Thoracic aorta (tissue), 2 donors: Measurements from ENCODE around the gene USP3. TPM values are rescaled to one million over a fixed set of nuclear protein-coding genes. Genes with fewer than 3 reads are reported as not detected.
A peak's percentile ranks its signal among the peaks of the same experiment; 100 is the strongest.

ENCODE experiments used
- ATAC-seq: fragments of 150-250 bp; one replicate; pipeline ENCODE4 v1.8.0; 2017; ENCODE audit warnings: low read depth; ENCODE audit not compliant: insufficient number of reproducible peaks, low FRiP score
- DNase-seq: peaks from one replicate; pipeline ENCODE4 v3.0.0-alpha.2; 2020; ENCODE audit warnings: low spot score
- H3K27ac ChIP-seq, 2 donors: fragments of 200-600 bp; sonication (generic); 1 replicate in 1 of 2; 2 replicates in 1 of 2; pipeline ENCODE4 v1.5.1; 2016; ENCODE audit warnings: mild to moderate bottlenecking in 2 of 2, moderate library complexity in 2 of 2
- H3K27me3 ChIP-seq: fragments of 200-600 bp; sonication (generic); replicated peaks from 2 replicates; pipeline ENCODE4 v1.6.0; 2016; ENCODE audit warnings: mild to moderate bottlenecking; ENCODE audit not compliant: insufficient read depth
- H3K36me3 ChIP-seq: fragments of 200-600 bp; sonication (generic); one replicate; pipeline ENCODE4 v1.5.1; 2016
- H3K4me1 ChIP-seq, 2 donors: fragments of 200-600 bp; sonication (generic); 1 replicate in 1 of 2; 2 replicates in 1 of 2; pipeline versions ENCODE4 v1.5.1 to v1.6.0; 2016; ENCODE audit warnings: low read depth in 2 of 2, mild to moderate bottlenecking in 1 of 2; ENCODE audit not compliant: control insufficient read depth in 1 of 2
- H3K4me3 ChIP-seq: fragments of 200-600 bp; sonication (generic); 2 replicates; pipeline ENCODE4 v1.5.1; 2016; ENCODE audit warnings: mild to moderate bottlenecking
- H3K9me3 ChIP-seq: fragments of 200-600 bp; sonication (generic); 2 replicates; pipeline ENCODE4 v1.5.1; 2016
- total RNA-seq, 2 donors: library from RNA; depleted of rRNA; stranded (reverse); fragments of >200 nt; gene quantifications; one replicate each; pipeline versions ENCODE4 v1.1.0 to v1.2.3, GENCODE V29; 2016
- TF ChIP-seq, protein P1 (sequence below): fragments of 200-600 bp; sonication (generic); IDR thresholded peaks from one replicate; pipeline ENCODE4 v1.5.1; 2019; ENCODE audit warnings: antibody characterized with exemption

The USP3 gene
- total RNA-seq, 2 donors from 2014 or later = 37.8 to 54.4 TPM

DNA sequence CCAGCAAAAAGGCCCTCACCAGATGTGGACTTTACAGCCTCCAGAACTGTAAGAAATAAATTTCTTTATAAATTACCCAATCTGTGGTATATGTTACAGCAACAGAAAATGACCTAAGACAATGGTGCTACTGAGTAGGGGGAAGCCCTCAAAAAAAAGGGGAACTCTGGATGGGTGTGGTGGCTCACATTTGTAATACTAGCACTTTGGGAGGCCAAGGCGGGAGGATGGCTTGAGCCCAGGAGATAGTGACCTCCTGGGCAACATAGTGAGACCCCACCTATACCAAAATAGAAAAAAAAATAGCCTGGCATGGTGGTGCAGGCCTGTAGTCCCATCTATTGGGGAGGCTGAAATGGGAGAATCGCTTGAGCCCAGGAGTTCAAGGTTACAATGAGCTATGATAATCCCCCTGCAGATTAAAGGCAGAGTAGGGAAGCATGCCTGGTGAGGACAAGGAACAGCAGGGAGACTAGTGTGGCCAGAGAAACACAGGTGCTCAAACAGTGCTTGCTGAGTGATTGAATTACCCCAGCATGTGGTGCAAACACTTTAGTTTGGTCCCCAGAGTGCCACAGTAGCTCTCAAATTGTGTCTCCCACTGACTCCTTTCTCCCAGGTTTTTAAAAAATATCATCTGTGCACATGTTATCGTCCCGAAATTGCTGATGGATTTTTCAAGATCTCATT lies 13.9 kb upstream of the USP3 start:
- no peaks in the 10 kb centered on the region for H3K36me3 ChIP-seq
- DNase-seq (no peak), ATAC-seq (no peak)
- no peaks in the 10 kb centered on the region for H3K27me3 ChIP-seq
- no peak overlapping the region for H3K4me3 ChIP-seq
- H3K4me1 ChIP-seq = no peaks in the 10 kb centered on the region
- H3K27ac ChIP-seq = peak overlapping the region in 1 of 2 donors; percentile 23
- H3K9me3 ChIP-seq = no peaks in the 10 kb centered on the region
- TF ChIP-seq, protein P1, sequence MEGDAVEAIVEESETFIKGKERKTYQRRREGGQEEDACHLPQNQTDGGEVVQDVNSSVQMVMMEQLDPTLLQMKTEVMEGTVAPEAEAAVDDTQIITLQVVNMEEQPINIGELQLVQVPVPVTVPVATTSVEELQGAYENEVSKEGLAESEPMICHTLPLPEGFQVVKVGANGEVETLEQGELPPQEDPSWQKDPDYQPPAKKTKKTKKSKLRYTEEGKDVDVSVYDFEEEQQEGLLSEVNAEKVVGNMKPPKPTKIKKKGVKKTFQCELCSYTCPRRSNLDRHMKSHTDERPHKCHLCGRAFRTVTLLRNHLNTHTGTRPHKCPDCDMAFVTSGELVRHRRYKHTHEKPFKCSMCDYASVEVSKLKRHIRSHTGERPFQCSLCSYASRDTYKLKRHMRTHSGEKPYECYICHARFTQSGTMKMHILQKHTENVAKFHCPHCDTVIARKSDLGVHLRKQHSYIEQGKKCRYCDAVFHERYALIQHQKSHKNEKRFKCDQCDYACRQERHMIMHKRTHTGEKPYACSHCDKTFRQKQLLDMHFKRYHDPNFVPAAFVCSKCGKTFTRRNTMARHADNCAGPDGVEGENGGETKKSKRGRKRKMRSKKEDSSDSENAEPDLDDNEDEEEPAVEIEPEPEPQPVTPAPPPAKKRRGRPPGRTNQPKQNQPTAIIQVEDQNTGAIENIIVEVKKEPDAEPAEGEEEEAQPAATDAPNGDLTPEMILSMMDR = no peak

DNA sequence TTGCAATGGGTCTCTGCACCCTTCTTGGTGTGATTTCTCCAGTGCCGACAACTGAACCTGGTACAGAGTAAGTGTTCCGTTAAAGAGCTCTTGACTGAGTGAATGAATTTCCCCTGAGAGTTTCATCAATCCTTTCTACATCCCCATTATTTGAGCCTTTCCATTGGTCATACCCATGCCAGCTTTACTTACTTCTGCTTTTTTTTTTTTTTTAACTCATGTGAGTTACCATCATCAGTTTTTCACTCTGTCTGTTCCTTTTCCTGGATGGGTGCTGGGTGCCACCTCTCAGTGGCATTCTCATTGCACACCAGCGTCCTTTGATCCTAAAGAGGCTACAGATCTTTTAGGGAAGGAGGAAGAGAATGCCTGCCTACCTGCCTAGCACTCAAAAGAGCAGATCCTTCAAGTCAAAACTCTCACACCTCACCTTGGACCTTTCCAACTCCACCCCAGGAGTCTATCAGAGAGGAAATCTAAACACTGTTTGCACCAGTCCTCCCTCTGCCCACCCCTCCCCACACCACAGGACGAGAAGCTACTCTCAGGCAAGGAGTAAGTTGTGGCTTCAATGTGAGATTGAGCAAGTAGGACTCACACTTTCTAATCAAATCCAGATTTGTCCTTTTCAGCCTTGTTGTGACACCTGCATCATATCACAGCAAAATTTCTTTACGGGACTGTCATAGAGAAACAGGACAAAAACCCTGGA lies 13.1 kb upstream of the USP3 start:
- H3K4me1 ChIP-seq = no peaks in the 10 kb centered on the region
- ATAC-seq (no peak), DNase-seq (no peak)
- H3K4me3 ChIP-seq = no peak overlapping the region
- no peaks in the 10 kb centered on the region for H3K27me3 ChIP-seq
- H3K36me3 ChIP-seq = no peaks in the 10 kb centered on the region
- H3K27ac ChIP-seq = peak overlapping the region in 1 of 2 donors; percentile 23
- TF ChIP-seq, protein P1 = no peak
- H3K9me3 ChIP-seq = no peaks in the 10 kb centered on the region

DNA sequence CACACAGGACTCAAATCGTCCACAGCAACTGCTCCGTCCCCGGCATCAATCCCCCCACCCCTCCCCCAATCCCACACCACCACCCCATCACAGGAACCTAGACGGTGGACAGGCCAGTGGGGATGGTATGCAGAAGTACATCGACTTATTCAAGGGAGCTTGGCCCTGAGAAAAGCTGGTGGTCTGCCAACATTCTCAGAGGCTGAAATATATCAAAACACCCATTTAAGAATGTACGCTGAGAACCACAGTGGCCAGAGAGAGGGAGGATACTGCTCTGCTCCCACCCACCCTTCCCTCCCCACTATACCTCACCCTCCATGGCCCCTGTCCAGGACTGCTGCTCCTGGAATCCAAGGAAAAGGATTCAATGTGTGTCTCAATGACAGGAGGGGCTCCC lies 12.4 kb upstream of the USP3 start:
- H3K36me3 ChIP-seq = no peaks in the 10 kb centered on the region
- DNase-seq = no peak
- H3K9me3 ChIP-seq = no peaks in the 10 kb centered on the region
- TF ChIP-seq, protein P1 = no peak
- ATAC-seq = no peak
- H3K4me3 ChIP-seq = no peak overlapping the region
- no peaks in the 10 kb centered on the region for H3K27me3 ChIP-seq
- H3K27ac ChIP-seq = no peak overlapping the region
- no peaks in the 10 kb centered on the region for H3K4me1 ChIP-seq

DNA sequence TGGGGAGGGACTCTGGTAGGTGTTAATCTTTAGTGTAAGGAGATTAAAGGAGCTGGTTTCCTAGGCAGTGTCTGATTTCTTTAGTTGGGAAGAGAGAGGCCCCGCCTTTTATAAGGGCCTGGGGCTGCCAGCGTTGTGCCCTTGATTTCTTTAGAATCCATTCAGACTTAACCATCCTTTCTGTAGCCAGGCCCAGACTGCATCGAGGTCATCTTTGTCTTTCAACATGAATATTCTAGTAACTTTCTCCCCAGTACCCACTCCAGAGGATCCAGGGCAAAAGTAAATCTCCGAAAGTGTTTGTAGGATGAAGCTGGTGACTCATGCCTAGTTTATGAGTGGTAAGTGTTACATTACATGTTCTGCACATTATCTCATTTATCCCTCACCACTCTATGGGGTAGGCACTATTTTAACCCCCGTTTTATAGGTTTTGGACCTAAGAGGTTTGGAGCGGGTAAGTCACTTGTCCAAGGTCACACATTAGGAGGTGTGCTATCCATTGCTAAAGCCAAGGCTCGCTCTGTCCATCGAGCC lies 11.8 kb upstream of the USP3 start:
- Histone ChIP-seq H3K4me3 (no peak overlapping the region), H3K36me3 (no peaks in the 10 kb centered on the region), H3K27ac (no peak overlapping the region), H3K4me1 (no peaks in the 10 kb centered on the region), H3K27me3 (no peaks in the 10 kb centered on the region), H3K9me3 (no peaks in the 10 kb centered on the region)
- ATAC-seq (no peak), DNase-seq (no peak)
- TF ChIP-seq, protein P1 = no peak

DNA sequence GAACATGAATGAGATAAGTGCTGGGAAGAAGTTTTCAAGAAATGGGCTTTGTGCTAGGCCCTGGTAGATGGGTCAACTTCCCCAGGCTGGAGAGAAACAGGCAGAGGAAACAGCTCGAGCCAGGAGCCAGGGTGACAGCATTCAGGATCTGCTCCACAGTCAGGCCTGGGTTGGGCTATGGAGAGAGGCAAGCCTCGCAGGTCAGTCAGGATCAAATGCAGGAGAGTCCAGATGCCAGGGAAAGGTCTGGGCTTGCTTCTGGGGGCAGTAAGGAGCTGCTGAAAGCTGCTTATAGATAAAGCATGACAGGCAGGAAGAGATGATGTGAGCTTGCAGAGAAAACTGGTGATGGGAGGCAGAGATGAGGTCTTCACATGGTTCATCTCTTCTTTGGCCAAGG lies 11.0 kb upstream of the USP3 start:
- Histone ChIP-seq H3K4me3 (no peak overlapping the region), H3K27me3 (no peaks in the 10 kb centered on the region), H3K36me3 (no peaks in the 10 kb centered on the region), H3K27ac (no peak overlapping the region), H3K9me3 (no peaks in the 10 kb centered on the region), H3K4me1 (no peaks in the 10 kb centered on the region)
- DNase-seq (no peak), ATAC-seq (no peak)
- TF ChIP-seq, protein P1 = no peak
